Transverse colon (tissue), 4 donors: ENCODE results near the gene WSCD2. TPM values are rescaled to one million over a fixed set of nuclear protein-coding genes. Genes with fewer than 3 reads are reported as not detected.

Source experiments
- DNase-seq: peaks from one replicate; pipeline ENCODE4 v3.0.0-alpha.2; 2019
- H3K27ac ChIP-seq, 4 donors: fragments of 200-600 bp; sonication (generic); 2 replicates each; pipeline ENCODE4 v1.5.1; 2016 to 2018; ENCODE audit warnings: inconsistent platforms in 4 of 4
- H3K27me3 ChIP-seq: fragments of 200-600 bp; sonication (generic); 2 replicates; pipeline ENCODE4 v1.5.1; 2017; ENCODE audit warnings: inconsistent platforms
- H3K36me3 ChIP-seq, 4 donors: fragments of 200-600 bp; sonication (generic); 2 replicates each; pipeline ENCODE4 v1.5.1; 2017 to 2019; ENCODE audit warnings: inconsistent platforms in 4 of 4
- H3K4me1 ChIP-seq, 4 donors: fragments of 200-600 bp; sonication (generic); 2 replicates each; pipeline ENCODE4 v1.5.1; 2017 to 2020; ENCODE audit warnings: inconsistent platforms in 4 of 4
- H3K4me3 ChIP-seq, 4 donors: fragments of 200-600 bp; sonication (generic); 1 replicate in 1 of 4; 2 replicates in 3 of 4; pipeline versions ENCODE4 v1.5.1 to v1.6.1; 2017 to 2019; ENCODE audit warnings: inconsistent platforms in 4 of 4
- H3K9me3 ChIP-seq, 2 donors: fragments of 200-600 bp; sonication (generic); 2 replicates each; pipeline ENCODE4 v1.5.1; 2017 to 2019; ENCODE audit warnings: inconsistent platforms in 2 of 2
- CTCF ChIP-seq, 5 experiments: fragments of 200-600 bp in 3 of 5; fragments of 450-650 bp in 2 of 5; sonication (generic) in 3 of 5; IDR thresholded peaks; 1 replicate in 2 of 5; 2 replicates in 3 of 5; pipeline ENCODE4 v1.5.1; 2016 to 2017; ENCODE audit warnings: antibody characterized with exemption in 5 of 5, inconsistent platforms in 3 of 5, mild to moderate bottlenecking in 2 of 5, moderate library complexity in 1 of 5
- EP300 ChIP-seq: sonication (generic); formaldehyde crosslinking; IDR thresholded peaks from one replicate; pipeline ENCODE4 v1.6.1; 2017; ENCODE audit warnings: antibody characterized with exemption, low read depth
- POLR2A ChIP-seq: fragments of 450-650 bp; IDR thresholded peaks from one replicate; pipeline ENCODE4 v1.6.1; 2016; ENCODE audit warnings: antibody characterized with exemption, mild to moderate bottlenecking, moderate library complexity
- POLR2AphosphoS5 ChIP-seq, 3 donors: sonication (generic); formaldehyde crosslinking; IDR thresholded peaks; one replicate each; pipeline ENCODE4 v1.6.1; 2016; ENCODE audit warnings: antibody characterized with exemption in 3 of 3
- WGBS, 2 donors: methylation state at CpG; one replicate each; pipeline ENCODE4 v1.1.5; 2018; ENCODE audit warnings: low coverage in 1 of 2; 5-methylcytosine and 5-hydroxymethylcytosine counted together
- in situ Hi-C, 4 donors: fragments of 200-750 bp; cut with MboI; loops; one replicate each; pipeline versions ENCODE4 v1.15.0 to v1.15.1; 2017; ENCODE audit warnings: low sequenced_read_pairs in 3 of 4, low pct_ligation_motif_present in 1 of 4, low pct_unique_long_range_greater_than_20kb in 1 of 4
- intact Hi-C: fragments of 100-400 bp; cut with DNase I; formaldehyde crosslinking; loops from one replicate; pipeline ENCODE4 v1.15.1; 2023; ENCODE audit warnings: low total_unique reads
- total RNA-seq, 4 donors: library from RNA; depleted of rRNA; stranded (reverse); fragments of >200 nt; gene quantifications; one replicate each; pipeline ENCODE4 v1.1.0, GENCODE V29; 2016

The WSCD2 gene
- total RNA-seq, 4 donors from 2014 or later: 0.16 to 46.6 (median 1.1) TPM; not detected in 1

- H3K27ac ChIP-seq: no peak overlapping the region
- H3K9me3 ChIP-seq: no peaks in the 10 kb centered on the region
- in situ Hi-C loops: no loop called here
- H3K36me3 ChIP-seq: no peaks in the 10 kb centered on the region
- DNase-seq: no peak
- H3K4me1 ChIP-seq: no peaks in the 10 kb centered on the region
- intact Hi-C loops: no loop called here
- H3K27me3 ChIP-seq: no peaks in the 10 kb centered on the region
- H3K4me3 ChIP-seq: no peak overlapping the region
- TF ChIP-seq CTCF (IDR thresholded peaks at IDR 0.05) (no peak), POLR2AphosphoS5 (IDR thresholded peaks at IDR 0.05) (no peak), EP300 (no peak), POLR2A (no peak)
Measured at GRCh38 chr12:108277613-108278012, 148.5 kb downstream of the WSCD2 start.

- H3K4me1 ChIP-seq: no peaks in the 10 kb centered on the region
- 10% methylated on average over 2 of the region's 2 CpGs; no CpG with 5 or more reads in 1 of the 2 donors for WGBS, 2 donors
- H3K27ac ChIP-seq: no peak overlapping the region
- no peak for DNase-seq
- intact Hi-C loops (no loop called here), in situ Hi-C loops (no loop called here)
- no peaks in the 10 kb centered on the region for H3K9me3 ChIP-seq
- no peaks in the 10 kb centered on the region for H3K36me3 ChIP-seq
- H3K27me3 ChIP-seq: no peaks in the 10 kb centered on the region
- TF ChIP-seq CTCF (IDR thresholded peaks at IDR 0.05): no peak
- TF ChIP-seq POLR2AphosphoS5 (IDR thresholded peaks at IDR 0.05): no peak
- no peak for TF ChIP-seq POLR2A
- TF ChIP-seq EP300: no peak
- H3K4me3 ChIP-seq: no peak overlapping the region
Measured at GRCh38 chr12:108282160-108282559, 153.1 kb downstream of the WSCD2 start.

- WGBS, 2 donors: 44 to 53% methylated on average over 3 of the region's 3 CpGs
- no peak for DNase-seq
- in situ Hi-C loops (no loop called here), intact Hi-C loops (no loop called here)
- no peak for TF ChIP-seq POLR2AphosphoS5 (IDR thresholded peaks at IDR 0.05)
- no peak for TF ChIP-seq CTCF (IDR thresholded peaks at IDR 0.05)
- TF ChIP-seq EP300: no peak
- TF ChIP-seq POLR2A: no peak
- Histone ChIP-seq H3K9me3 (no peaks in the 10 kb centered on the region), H3K27me3 (no peaks in the 10 kb centered on the region), H3K27ac (no peak overlapping the region), H3K36me3 (no peaks in the 10 kb centered on the region), H3K4me1 (no peaks in the 10 kb centered on the region), H3K4me3 (no peak overlapping the region)
Measured at GRCh38 chr12:108282676-108283075, 153.6 kb downstream of the WSCD2 start.

GRCh38 chr12:108284163-108284562, 155.1 kb downstream of the WSCD2 start:
- DNase-seq: no peak
- Histone ChIP-seq H3K27me3 (no peaks in the 10 kb centered on the region), H3K27ac (no peak overlapping the region), H3K9me3 (no peaks in the 10 kb centered on the region), H3K4me3 (no peak overlapping the region), H3K4me1 (no peaks in the 10 kb centered on the region), H3K36me3 (no peaks in the 10 kb centered on the region)
- intact Hi-C loops (no loop called here), in situ Hi-C loops (no loop called here)
- 56 to 58% methylated on average over 3 to 7 of the region's 7 CpGs for WGBS, 2 donors
- no peak for TF ChIP-seq CTCF (IDR thresholded peaks at IDR 0.05)
- TF ChIP-seq POLR2A: no peak
- no peak for TF ChIP-seq EP300
- TF ChIP-seq POLR2AphosphoS5 (IDR thresholded peaks at IDR 0.05): no peak
